Measurements from ENCODE around the gene KLHDC7B.
A peak's percentile ranks its signal among the peaks of the same experiment; 100 is the strongest.

Gene KLHDC7B

DNA sequence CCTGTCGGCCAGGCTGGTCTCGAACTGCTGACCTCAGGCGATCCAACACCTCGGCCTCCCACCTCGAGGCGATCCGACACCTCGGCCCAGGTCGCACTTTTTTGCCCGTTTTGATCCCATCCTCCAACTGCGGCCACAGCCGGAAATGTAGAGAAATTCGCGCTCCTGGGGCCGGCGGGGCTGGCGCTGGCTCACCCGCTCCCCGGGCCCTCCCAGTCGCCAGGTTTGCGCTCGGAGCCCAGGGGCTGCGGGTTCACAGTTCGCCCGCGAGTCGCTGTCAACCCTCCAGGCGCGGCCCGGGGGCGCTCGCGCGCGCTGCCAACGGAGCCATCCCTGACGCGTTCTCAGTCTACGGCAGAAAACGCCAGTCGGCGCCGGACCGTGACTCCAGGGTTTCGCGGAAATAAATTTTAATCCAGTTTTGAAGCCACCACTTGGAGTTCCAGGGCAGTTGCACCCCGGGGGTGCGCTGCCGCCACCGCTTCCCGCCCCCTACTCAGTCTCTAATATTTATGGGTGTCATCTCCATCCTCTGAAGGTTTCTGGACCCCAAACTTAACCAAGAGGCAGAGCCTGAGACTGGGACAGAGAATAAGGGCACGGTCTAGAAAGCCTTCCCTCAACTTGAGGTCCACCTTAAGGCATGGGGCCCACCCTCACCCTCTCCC is 1.5 kb upstream of the KLHDC7B start:
- DNase-seq = peak; percentile 85
- in situ Hi-C loops (cut with MboI; ENCODE audit: low pct_unique_long_range_greater_than_20kb, low sequenced_read_pairs) = no loop called here

DNA sequence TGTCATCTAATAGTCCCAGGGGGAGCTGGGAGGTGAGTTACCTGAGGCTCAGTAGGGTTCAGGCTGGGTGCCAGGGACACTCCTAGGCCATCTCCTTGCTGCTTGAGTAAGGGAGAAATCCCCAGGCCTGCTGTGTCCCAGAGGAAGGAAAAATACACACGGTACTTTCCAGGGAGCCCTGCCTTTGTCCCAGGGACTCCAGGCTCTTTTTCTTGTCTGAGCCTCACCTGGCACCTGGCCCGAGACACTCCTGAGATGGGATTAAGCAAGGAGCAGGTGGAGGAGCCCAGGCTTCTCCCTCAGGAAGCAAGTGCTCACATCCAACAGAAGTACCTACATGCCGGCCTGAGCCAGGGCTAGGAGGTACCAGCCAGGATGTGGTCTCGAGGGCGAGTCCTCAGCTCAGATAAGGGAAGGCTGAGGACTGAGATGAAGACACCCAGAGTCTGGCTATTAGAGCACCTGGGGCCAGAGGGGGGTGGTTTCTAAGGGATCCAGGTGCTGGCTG is 899 bp upstream of the KLHDC7B start:
- in situ Hi-C loops (cut with MboI; ENCODE audit: low pct_unique_long_range_greater_than_20kb, low sequenced_read_pairs) = no loop called here
- no peak for DNase-seq

GRCh38 chr22:50546326-50547262 is 895 bp downstream of the KLHDC7B start:
- in situ Hi-C loops (cut with MboI; ENCODE audit: low pct_unique_long_range_greater_than_20kb, low sequenced_read_pairs) = no loop called here
- no peak for DNase-seq

- no peak for DNase-seq
- in situ Hi-C loops (cut with MboI; ENCODE audit: low pct_unique_long_range_greater_than_20kb, low sequenced_read_pairs) = no loop called here
Observed at GRCh38 chr22:50547263-50547985, 1.7 kb downstream of the KLHDC7B start.

- in situ Hi-C loops (cut with MboI; ENCODE audit: low pct_unique_long_range_greater_than_20kb, low sequenced_read_pairs) = no loop called here
- DNase-seq = no peak
Observed at GRCh38 chr22:50548040-50548920, 2.6 kb downstream of the KLHDC7B start.

GRCh38 chr22:50548921-50549790 is 3.5 kb downstream of the KLHDC7B start:
- no peak for DNase-seq
- in situ Hi-C loops (cut with MboI; ENCODE audit: low pct_unique_long_range_greater_than_20kb, low sequenced_read_pairs) = no loop called here

DNA sequence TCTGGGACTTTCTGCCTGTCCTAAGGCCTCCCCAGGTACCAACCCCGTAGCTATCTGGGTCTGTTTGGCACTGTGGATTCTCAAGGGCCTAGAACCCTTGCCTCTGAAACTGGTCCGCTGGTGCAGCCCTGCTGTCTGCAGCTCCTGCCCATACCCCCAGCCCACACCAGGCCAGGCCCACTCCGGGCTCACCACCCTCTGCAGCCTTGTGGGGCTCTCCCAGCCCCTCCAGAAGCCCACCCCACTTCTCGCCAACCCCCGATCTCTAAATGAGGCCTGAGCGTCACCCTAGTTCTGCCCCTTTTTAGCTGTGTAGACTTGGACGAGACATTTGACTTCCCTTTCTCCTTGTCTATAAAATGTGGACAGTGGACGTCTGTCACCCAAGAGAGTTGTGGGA is 4.7 kb downstream of the KLHDC7B start:
- DNase-seq = no peak
- in situ Hi-C loops (cut with MboI; ENCODE audit: low pct_unique_long_range_greater_than_20kb, low sequenced_read_pairs) = no loop called here

GRCh38 chr22:50551160-50551752 is 5.6 kb downstream of the KLHDC7B start:
- DNase-seq = no peak

GRCh38 chr22:50553310-50553709 is 7.6 kb downstream of the KLHDC7B start:
- in situ Hi-C loops (cut with MboI; ENCODE audit: low pct_unique_long_range_greater_than_20kb, low sequenced_read_pairs) = no loop called here
- no peak for DNase-seq

More at GRCh38 chr22:50551160-50551752, 5.6 kb downstream of the KLHDC7B start:
- in situ Hi-C loops (cut with MboI; ENCODE audit: low pct_unique_long_range_greater_than_20kb, low sequenced_read_pairs) = no loop called here

GRCh38 chr22:50556703-50557102 is 11.0 kb downstream of the KLHDC7B start:
- in situ Hi-C loops (cut with MboI; ENCODE audit: low pct_unique_long_range_greater_than_20kb, low sequenced_read_pairs) = no loop called here
- no peak for DNase-seq

DNA sequence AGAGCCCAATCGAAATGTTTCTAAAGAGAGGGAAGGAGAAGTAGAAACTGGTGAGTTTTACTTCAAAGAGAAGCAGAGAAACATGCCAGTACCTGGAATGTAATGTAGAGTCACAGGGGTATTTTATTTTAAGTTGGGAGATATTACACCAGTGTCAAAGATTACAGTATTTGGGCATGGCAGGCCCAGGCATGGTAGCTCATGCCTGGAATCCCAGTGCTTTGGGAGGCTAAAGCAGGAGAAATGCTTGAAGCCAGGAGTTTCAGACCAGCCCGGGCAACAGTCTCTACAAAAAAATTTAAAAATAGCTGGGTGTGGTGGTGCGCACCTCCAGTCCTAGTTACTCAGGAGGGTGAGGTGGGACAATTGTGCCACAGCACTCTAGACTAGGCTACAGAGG is 14.3 kb downstream of the KLHDC7B start:
- no peak for DNase-seq
- in situ Hi-C loops (cut with MboI; ENCODE audit: low pct_unique_long_range_greater_than_20kb, low sequenced_read_pairs) = no loop called here

GRCh38 chr22:50561401-50562358 is 16.0 kb downstream of the KLHDC7B start:
- DNase-seq = no peak
- in situ Hi-C loops (cut with MboI; ENCODE audit: low pct_unique_long_range_greater_than_20kb, low sequenced_read_pairs) = no loop called here

DNA sequence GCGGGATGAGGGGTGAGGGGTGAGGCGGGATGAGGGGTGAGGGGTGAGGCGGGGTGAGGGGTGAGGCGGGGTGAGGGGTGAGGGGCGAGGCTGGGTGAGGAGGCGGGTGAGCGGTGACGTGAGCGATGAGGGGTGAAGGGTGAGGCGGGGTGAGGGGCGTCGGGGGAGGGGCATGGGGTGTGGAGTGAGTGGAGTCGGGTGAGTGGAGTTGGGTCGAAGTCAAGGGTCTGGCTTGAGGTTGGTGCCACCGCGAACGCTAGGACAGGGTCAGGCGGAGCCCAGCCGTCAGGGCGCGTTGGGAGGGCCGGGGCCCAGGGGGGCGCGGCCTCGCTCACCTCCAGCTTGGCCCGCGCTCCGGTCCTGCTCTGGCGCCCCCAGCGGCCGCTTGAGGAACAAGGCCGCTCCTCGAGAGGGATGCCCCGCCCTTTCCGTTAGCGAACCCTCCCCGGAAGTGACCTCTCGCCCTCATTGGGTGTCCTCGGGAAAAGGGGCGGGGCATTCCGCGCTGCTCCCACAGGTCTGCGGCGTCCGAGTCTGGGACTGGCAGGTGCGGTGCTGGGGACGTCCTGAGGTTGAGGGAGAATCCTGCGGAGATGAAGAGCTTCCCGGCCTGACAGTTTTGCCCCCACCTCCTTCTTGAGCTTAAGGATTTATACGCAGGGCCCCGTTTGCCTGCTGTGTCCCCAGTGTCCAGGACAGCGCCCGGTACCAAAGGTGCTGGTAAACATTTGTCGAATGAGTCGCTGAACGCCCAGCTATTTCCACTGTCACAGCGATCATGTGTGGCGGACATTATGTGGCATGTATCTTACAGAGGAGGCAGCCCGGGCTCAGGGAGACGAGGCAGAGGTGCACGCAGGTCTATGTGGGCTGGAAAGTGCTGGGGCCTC is 17.1 kb downstream of the KLHDC7B start, which contains the start of gene SYCE3:
Gene SYCE3, minus strand, starts transcription at position 397 of the 890 bp plus-strand sequence. CDS start 6,514 bp downstream, outside the sequence.
- in situ Hi-C loops (cut with MboI; ENCODE audit: low pct_unique_long_range_greater_than_20kb, low sequenced_read_pairs) = no loop called here
- peak; percentile 97 for DNase-seq

DNA sequence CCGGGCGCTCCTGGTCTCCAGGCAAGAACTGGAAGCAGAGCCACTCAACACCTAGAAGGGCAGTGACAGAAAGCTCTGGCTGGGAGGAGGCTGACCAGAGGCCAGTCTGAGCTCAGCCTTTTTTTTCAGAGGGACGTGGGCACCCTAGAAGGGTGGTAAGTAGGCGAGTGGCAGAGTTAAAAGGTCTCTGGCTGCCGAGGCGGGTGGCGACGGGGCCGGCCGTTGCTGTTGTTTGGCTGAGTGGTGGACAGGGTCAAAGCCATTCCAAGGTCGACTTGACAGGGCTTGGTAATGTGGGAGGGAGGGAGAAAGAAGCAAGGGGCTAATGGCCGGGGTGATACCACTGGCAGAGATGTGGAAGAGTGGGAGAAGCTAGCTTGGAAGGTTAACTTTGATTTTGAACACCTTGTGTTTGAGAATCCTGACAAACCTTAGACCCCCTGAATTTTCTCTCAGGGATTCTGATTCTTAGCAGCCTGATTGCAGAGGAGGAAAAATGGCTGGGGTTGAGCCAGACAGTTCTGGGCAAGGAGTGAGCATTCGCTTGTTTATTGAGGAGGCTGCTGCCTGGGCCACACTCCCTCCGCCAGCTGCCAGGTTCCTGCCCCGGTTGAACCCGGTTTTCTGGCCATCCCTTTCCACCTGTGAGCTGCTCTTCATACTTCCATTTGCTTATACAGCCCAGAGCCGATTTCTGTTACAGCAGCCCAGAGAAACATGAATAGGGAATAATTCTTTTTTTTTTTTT is 17.9 kb downstream of the KLHDC7B start:
- in situ Hi-C loops (cut with MboI; ENCODE audit: low pct_unique_long_range_greater_than_20kb, low sequenced_read_pairs) = no loop called here
- no peak for DNase-seq

DNA sequence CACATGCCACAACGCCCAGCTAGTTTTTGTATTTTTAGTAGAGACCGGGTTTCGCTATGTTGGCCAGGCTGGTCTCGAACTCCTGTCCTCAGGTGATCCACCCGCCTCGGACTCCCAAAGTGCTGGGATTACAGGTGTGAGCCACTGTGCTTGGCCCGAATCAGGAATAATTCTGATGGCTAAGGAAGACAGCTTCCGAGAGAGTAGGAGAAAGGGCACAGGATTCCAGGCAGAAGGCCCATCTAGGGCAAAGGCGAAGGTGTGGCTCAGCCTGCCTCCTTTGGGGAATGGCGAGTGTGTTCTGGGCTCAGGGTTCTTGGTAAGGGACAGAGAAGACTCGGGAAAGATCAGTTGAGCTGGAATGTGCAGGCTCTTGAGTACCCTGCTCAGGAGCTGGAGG is 18.6 kb downstream of the KLHDC7B start:
- no peak for DNase-seq
- in situ Hi-C loops (cut with MboI; ENCODE audit: low pct_unique_long_range_greater_than_20kb, low sequenced_read_pairs) = no loop called here

Measured in KBM-7 (cell line).